Stimulated activated naive CD8-positive, alpha-beta T cell treated with anti-CD3 and anti-CD28 coated beads, Interleukin-15, Interleukin-2, amounts not matched to agents 100 ng/mL and 50 ng/mL, for 24 hours (primary cell): Measurements from ENCODE around the gene PPP1R14D.
"Not testable (repeated sequence)": the region's sequence is repeated elsewhere in the genome, so short reads cannot be mapped to it uniquely, and the experiment has no call there.

Source experiments
- H3K27ac Mint-ChIP-seq: one replicate; pipeline ENCODE4 v1.8.0; 2021; ENCODE audit warnings: mild to moderate bottlenecking, mixed read lengths
- H3K27me3 Mint-ChIP-seq: one replicate; pipeline ENCODE4 v1.8.0; 2021; ENCODE audit warnings: mixed read lengths
- H3K36me3 Mint-ChIP-seq: one replicate; pipeline ENCODE4 v1.8.0; 2021; ENCODE audit warnings: low read depth, mixed read lengths
- H3K4me1 Mint-ChIP-seq: one replicate; pipeline ENCODE4 v1.8.0; 2021; ENCODE audit warnings: low read depth, mixed read lengths
- H3K4me3 Mint-ChIP-seq: one replicate; pipeline ENCODE4 v1.8.0; 2021; ENCODE audit warnings: mild to moderate bottlenecking, mixed read lengths
- H3K9me3 Mint-ChIP-seq: one replicate; pipeline ENCODE4 v1.8.0; 2021; ENCODE audit warnings: mixed read lengths

The PPP1R14D gene

DNA sequence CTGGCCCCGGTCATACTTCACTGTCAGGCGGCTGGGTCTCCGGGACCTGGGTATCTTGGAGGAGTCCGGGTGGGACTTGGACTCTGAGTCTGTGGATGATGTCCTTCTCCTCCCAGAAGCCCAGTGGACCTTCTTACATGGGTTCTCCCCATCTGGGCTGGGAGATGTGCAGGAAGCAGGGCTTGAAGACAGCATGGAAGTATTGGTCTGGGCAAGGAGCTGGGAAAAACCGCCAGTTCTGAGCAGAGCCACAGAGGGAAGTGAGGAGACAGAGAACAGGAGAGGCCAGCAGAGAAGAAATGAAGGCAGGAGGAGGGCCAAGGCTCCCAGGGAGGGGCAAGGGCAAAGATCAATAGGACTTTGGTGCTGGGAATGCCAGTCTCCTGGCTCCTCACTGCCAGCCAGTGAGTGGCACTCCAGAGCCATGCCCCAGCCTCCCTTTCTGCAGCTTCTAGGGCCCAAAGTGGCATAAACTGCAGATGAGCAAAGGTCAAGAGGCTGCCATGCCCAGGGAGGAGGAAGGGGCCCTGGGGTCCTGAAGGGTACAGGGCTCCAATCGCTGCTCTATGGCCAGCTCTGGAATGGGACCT, at the start of gene PPP1R14D:
Gene PPP1R14D (minus strand): TSS at position 262 of the 590 bp plus-strand sequence. CDS start 67 bp downstream, at position 195.
- Mint-ChIP-seq H3K27ac (no peak within 1 kb of the TSS), H3K36me3 (no peaks in the 10 kb centered on the region), H3K9me3 (no peaks in the 10 kb centered on the region), H3K4me3 (no peak within 1 kb of the TSS), H3K4me1 (no peaks in the 10 kb centered on the region), H3K27me3 (no peaks in the 10 kb centered on the region)

- no peak overlapping the region for H3K27ac Mint-ChIP-seq
- no peaks in the 10 kb centered on the region for H3K9me3 Mint-ChIP-seq
These were observed 49.2 kb upstream of the PPP1R14D start for GRCh38 chr15:40877694-40878093.

DNA sequence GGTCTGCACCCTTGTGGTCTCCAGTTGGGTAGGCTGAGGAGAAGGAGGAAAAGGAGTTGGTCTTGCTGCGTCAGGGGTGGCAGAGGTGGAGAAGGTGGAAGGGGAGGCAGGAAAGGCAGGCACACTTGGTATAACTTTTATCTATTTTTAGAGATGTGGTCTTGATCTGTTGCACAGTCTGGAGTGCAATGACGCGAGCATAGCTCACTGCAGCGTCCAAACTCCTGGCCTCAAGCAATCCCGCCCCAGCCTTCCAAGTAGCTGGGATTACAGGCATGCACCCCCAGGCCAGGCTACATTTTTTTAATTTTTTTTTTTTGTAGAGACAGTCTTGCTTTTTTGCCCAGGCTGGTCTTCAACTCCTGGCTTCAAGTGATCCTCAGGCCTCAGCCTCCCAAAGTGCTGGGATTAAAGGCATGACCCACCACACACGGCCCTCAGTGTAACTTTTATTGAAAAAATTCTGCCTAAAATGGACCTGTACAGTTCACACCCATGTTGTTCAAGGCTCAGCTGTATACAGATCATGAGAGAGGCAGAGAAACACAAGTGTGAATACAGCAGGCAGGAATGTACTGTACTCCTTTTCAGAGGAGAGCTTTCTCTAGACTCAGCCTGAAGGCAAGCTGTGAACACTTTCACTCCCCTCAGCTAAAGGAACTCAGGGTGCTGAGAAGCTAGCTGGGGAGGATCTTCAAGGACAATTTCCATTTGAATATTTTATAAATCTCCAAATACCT, 47.7 kb upstream of the PPP1R14D start:
- H3K36me3 Mint-ChIP-seq = no peaks in the 10 kb centered on the region
- H3K27me3 Mint-ChIP-seq = peaks cover 14% of the 10 kb centered on the region
- H3K4me1 Mint-ChIP-seq = peaks cover 31% of the 10 kb centered on the region
- no peaks in the 10 kb centered on the region for H3K9me3 Mint-ChIP-seq
- no peak overlapping the region for H3K27ac Mint-ChIP-seq
- no peak overlapping the region for H3K4me3 Mint-ChIP-seq

More at GRCh38 chr15:40877694-40878093, 49.2 kb upstream of the PPP1R14D start:
- Mint-ChIP-seq H3K4me1 (peaks cover 17% of the 10 kb centered on the region), H3K4me3 (no peak overlapping the region), H3K27me3 (peaks cover 14% of the 10 kb centered on the region), H3K36me3 (no peaks in the 10 kb centered on the region)

- Mint-ChIP-seq H3K9me3 (no peaks in the 10 kb centered on the region), H3K4me3 (peak within 1 kb of the TSS; percentile 65), H3K4me1 (peaks cover 26% of the 10 kb centered on the region), H3K36me3 (no peaks in the 10 kb centered on the region), H3K27ac (no peak within 1 kb of the TSS), H3K27me3 (peaks cover 14% of the 10 kb centered on the region)
These were observed 45.4 kb upstream of the PPP1R14D start, which contains the start of gene RHOV for GRCh38 chr15:40873694-40874561. Gene RHOV, minus strand, starts transcription at chr15:40874234. Its CDS starts 95 bp downstream, at chr15:40874139.

GRCh38 chr15:40872791-40873693, 44.5 kb upstream of the PPP1R14D start:
- peaks cover 22% of the 10 kb centered on the region for H3K4me1 Mint-ChIP-seq
- no peaks in the 10 kb centered on the region for H3K36me3 Mint-ChIP-seq
- H3K4me3 Mint-ChIP-seq = peak overlapping the region; percentile 65
- peaks cover 14% of the 10 kb centered on the region for H3K27me3 Mint-ChIP-seq
- H3K27ac Mint-ChIP-seq = no peak overlapping the region
- no peaks in the 10 kb centered on the region for H3K9me3 Mint-ChIP-seq

- H3K9me3 Mint-ChIP-seq = no peaks in the 10 kb centered on the region
- H3K36me3 Mint-ChIP-seq = no peaks in the 10 kb centered on the region
- peaks cover 14% of the 10 kb centered on the region for H3K27me3 Mint-ChIP-seq
- H3K27ac Mint-ChIP-seq = no peak overlapping the region
- H3K4me1 Mint-ChIP-seq = peaks cover 22% of the 10 kb centered on the region
- H3K4me3 Mint-ChIP-seq = no peak overlapping the region
These were observed 43.5 kb upstream of the PPP1R14D start for GRCh38 chr15:40871749-40872617.

DNA sequence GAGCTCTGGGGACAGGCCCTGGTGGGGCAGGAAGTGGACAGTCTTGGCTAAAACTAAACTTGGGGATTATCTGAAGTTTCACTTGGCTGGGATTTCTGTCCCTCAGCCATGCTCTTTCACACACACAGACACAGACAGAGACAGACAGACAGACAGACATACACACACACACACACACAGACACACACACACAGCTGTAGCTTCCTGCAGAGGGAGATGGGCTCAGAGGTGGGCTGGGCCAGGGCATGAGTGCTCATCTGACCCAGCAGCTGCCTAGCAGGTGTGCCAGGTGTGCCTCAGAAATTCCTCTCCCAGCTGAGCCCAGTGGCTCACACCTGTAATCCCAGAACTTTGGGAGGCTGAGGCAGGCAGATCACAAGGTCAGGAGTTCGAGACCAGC, 42.2 kb upstream of the PPP1R14D start:
- H3K9me3 Mint-ChIP-seq = no peaks in the 10 kb centered on the region
- no peak overlapping the region for H3K4me3 Mint-ChIP-seq
- H3K27ac Mint-ChIP-seq = no peak overlapping the region
- peaks cover 22% of the 10 kb centered on the region for H3K4me1 Mint-ChIP-seq
- peaks cover 8% of the 10 kb centered on the region for H3K27me3 Mint-ChIP-seq
- no peaks in the 10 kb centered on the region for H3K36me3 Mint-ChIP-seq

DNA sequence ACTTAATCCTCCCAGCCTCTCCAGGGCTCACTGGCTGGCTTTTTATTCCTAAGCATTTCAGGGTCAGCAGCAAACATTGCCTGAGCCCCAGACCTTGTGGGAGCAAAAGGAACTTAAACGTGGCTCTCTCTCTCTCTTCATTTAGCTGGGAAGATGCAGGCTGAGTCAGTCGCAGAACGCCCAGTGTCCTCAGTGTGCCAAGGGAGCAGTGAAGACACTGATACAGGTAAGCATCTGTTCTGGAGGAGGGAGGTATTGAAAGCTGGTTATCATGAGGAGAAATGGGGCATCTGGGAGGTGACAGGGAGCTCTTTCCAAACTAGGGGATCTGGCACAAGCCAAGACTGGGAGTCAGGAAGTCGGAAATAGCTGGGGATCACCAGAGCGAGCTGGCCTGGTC, 41.2 kb upstream of the PPP1R14D start:
- no peaks in the 10 kb centered on the region for H3K36me3 Mint-ChIP-seq
- H3K4me1 Mint-ChIP-seq = peaks cover 22% of the 10 kb centered on the region
- peaks cover 6% of the 10 kb centered on the region for H3K27me3 Mint-ChIP-seq
- H3K4me3 Mint-ChIP-seq = no peak overlapping the region
- no peak overlapping the region for H3K27ac Mint-ChIP-seq
- no peaks in the 10 kb centered on the region for H3K9me3 Mint-ChIP-seq

DNA sequence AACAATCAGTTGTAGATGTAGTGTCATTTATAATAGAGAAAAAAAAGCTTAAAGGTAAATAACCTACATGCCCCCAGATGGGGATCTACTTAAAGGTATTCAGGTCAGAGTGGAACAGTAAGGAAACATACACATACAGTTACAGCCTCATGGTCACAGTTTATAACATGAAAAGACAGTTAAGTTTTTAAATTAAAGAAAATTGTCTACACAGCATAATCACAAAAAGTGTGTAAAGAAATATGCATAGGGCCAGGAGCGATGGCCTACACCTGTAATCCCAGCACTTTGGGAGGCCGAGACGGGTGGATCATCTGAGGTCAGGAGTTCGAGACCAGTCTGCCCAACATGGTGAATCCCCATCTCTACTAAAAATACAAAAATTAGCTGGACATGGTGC, 38.7 kb upstream of the PPP1R14D start:
- Mint-ChIP-seq H3K4me1 (peaks cover 12% of the 10 kb centered on the region), H3K9me3 (no peaks in the 10 kb centered on the region), H3K27ac (no peak overlapping the region), H3K36me3 (no peaks in the 10 kb centered on the region), H3K4me3 (no peak overlapping the region), H3K27me3 (no peaks in the 10 kb centered on the region)

GRCh38 chr15:40863660-40864270, 35.3 kb upstream of the PPP1R14D start:
- H3K4me1 Mint-ChIP-seq = peaks cover 7% of the 10 kb centered on the region
- H3K4me3 Mint-ChIP-seq = no peak overlapping the region
- no peaks in the 10 kb centered on the region for H3K27me3 Mint-ChIP-seq
- H3K36me3 Mint-ChIP-seq = no peaks in the 10 kb centered on the region
- no peaks in the 10 kb centered on the region for H3K9me3 Mint-ChIP-seq
- H3K27ac Mint-ChIP-seq = no peak overlapping the region

DNA sequence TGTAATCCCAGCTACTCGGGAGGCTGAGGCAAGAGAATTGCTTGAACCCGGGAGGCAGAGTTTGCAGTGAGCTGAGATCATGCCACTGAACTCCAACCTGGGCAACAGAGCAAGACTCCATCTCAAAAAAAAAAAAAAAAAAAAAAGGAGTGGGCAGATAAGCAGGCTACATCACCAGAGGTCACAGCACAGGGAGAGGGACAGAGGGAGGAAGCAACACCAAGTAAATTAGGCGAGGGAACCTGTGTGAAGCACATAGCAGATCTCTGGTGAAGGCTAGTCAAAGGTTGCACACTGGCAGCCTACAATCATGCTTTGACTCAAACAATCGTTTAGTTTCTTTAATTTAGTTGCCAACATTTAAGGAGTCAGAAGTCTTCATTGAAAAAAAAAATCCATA, 32.6 kb upstream of the PPP1R14D start:
- H3K4me3 Mint-ChIP-seq, H3K9me3 Mint-ChIP-seq, H3K27me3 Mint-ChIP-seq, H3K4me1 Mint-ChIP-seq, H3K27ac Mint-ChIP-seq, H3K36me3 Mint-ChIP-seq: not testable (repeated sequence)

DNA sequence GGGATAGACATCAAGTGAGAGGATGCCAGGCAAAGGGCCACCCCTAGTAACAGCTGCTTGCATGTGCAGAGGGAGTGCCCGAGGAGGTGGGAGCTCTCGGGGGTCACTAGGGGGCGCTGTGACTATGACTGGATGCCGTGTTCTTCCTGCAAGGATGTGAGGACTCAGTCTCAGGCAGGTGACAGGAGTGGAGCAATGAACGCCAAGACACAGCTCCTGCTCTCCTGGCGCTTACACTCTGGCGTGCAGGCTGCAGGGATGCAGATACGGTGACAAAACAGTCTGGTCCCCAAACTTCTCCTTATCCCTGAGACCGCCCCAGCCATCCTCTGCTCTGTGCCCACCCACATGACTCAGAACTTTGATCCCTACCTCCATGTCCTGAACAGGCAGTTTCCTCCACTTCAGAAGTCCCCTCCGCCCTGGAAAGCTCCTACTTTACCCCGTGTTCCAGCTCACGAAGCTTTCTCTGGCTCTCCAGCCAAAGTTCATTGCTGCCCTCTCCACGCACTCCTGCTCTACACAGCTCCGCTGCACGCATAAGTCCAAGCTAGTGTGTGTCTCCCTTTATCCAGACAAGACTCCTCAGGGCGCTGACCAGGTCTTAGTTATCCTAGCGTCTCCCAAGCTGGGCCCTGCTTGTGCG, 30.8 kb upstream of the PPP1R14D start:
- Mint-ChIP-seq H3K36me3 (no peaks in the 10 kb centered on the region), H3K9me3 (no peaks in the 10 kb centered on the region), H3K4me1 (peaks cover 7% of the 10 kb centered on the region), H3K27me3 (no peaks in the 10 kb centered on the region), H3K27ac (no peak overlapping the region), H3K4me3 (no peak overlapping the region)

- H3K36me3 Mint-ChIP-seq = no peaks in the 10 kb centered on the region
- H3K4me3 Mint-ChIP-seq = no peak overlapping the region
- no peak overlapping the region for H3K27ac Mint-ChIP-seq
- H3K27me3 Mint-ChIP-seq = no peaks in the 10 kb centered on the region
- H3K4me1 Mint-ChIP-seq = peaks cover 7% of the 10 kb centered on the region
- H3K9me3 Mint-ChIP-seq = no peaks in the 10 kb centered on the region
These were observed 30.2 kb upstream of the PPP1R14D start for GRCh38 chr15:40858706-40859105.
